Measurements from ENCODE around the gene ATP6V1E1. TPM values are rescaled to one million over a fixed set of nuclear protein-coding genes. Genes with fewer than 3 reads are reported as not detected.
A peak's percentile ranks its signal among the peaks of the same experiment; 100 is the strongest.

ATP6V1E1 gene
- total RNA-seq, 2 donors from 2014 or later, result 129 to 144 TPM

- H3K4me3 ChIP-seq (ENCODE audit: low read length), result no peak overlapping the region
- no peak overlapping the region for H3K9ac ChIP-seq (ENCODE audit: extremely low read depth, low read length, poor library complexity, severe bottlenecking)
- H3K4me1 Mint-ChIP-seq, result peaks cover 6% of the 10 kb centered on the region
- DNase-seq, result no peak
- H3K36me3 ChIP-seq (ENCODE audit: control insufficient read depth, insufficient read depth, low read length), result peaks cover 53% of the 10 kb centered on the region
- H3K4me1 ChIP-seq (ENCODE audit: control insufficient read depth, insufficient read depth, low read length), result no peaks in the 10 kb centered on the region
- no peaks in the 10 kb centered on the region for H3K27me3 Mint-ChIP-seq (ENCODE audit: insufficient read depth)
- H3K27ac ChIP-seq (ENCODE audit: low read depth, low read length), result no peak overlapping the region
- H3K27ac Mint-ChIP-seq, result peak overlapping the region; percentile 14
- H3K9me3 ChIP-seq (ENCODE audit: control insufficient read depth, low read length), result no peaks in the 10 kb centered on the region
- no peaks in the 10 kb centered on the region for H3K27me3 ChIP-seq (ENCODE audit: control insufficient read depth, insufficient read depth, low read length, poor library complexity, severe bottlenecking)
- WGBS, 2 experiments (ENCODE audit: insufficient coverage in 1 of 2, insufficient read length in 1 of 2), result 94 to 96% methylated on average over 8 to 10 of the region's 10 CpGs
- no peaks in the 10 kb centered on the region for H3K9me3 Mint-ChIP-seq
- no peak for TF ChIP-seq CTCF (conservative IDR thresholded peaks at IDR 0.05)
- H3K36me3 Mint-ChIP-seq (ENCODE audit: low read depth), result peaks cover 60% of the 10 kb centered on the region
- no peak overlapping the region for H3K4me3 Mint-ChIP-seq
Observed at GRCh38 chr22:17589810-17590375, 38.7 kb downstream of the ATP6V1E1 start.

GRCh38 chr22:17588606-17589005 is 39.9 kb downstream of the ATP6V1E1 start:
- no peak overlapping the region for H3K4me3 Mint-ChIP-seq

GRCh38 chr22:17587629-17588028 is 40.9 kb downstream of the ATP6V1E1 start:
- Histone ChIP-seq H3K9me3 (ENCODE audit: control insufficient read depth, low read length) (no peaks in the 10 kb centered on the region), H3K27me3 (ENCODE audit: control insufficient read depth, insufficient read depth, low read length, poor library complexity, severe bottlenecking) (no peaks in the 10 kb centered on the region), H3K27ac (ENCODE audit: low read depth, low read length) (no peak overlapping the region), H3K9ac (ENCODE audit: extremely low read depth, low read length, poor library complexity, severe bottlenecking) (no peak overlapping the region), H3K4me1 (ENCODE audit: control insufficient read depth, insufficient read depth, low read length) (no peaks in the 10 kb centered on the region), H3K4me3 (ENCODE audit: low read length) (no peak overlapping the region), H3K36me3 (ENCODE audit: control insufficient read depth, insufficient read depth, low read length) (peaks cover 32% of the 10 kb centered on the region)
- H3K4me3 Mint-ChIP-seq, result no peak overlapping the region
- no peaks in the 10 kb centered on the region for H3K27me3 Mint-ChIP-seq (ENCODE audit: insufficient read depth)
- H3K4me1 Mint-ChIP-seq, result peaks cover 6% of the 10 kb centered on the region
- no peak for DNase-seq
- no peaks in the 10 kb centered on the region for H3K9me3 Mint-ChIP-seq
- TF ChIP-seq CTCF (conservative IDR thresholded peaks at IDR 0.05), result no peak
- peaks cover 55% of the 10 kb centered on the region for H3K36me3 Mint-ChIP-seq (ENCODE audit: low read depth)
- no peak overlapping the region for H3K27ac Mint-ChIP-seq
- 90 to 92% methylated on average over 11 to 14 of the region's 14 CpGs for whole genome bisulfite sequencing, 2 experiments (ENCODE audit: insufficient coverage in 1 of 2, insufficient read length in 1 of 2)

More at GRCh38 chr22:17588606-17589005, 39.9 kb downstream of the ATP6V1E1 start:
- 95 to 97% methylated on average over 4 to 11 of the region's 11 CpGs for WGBS, 2 experiments (ENCODE audit: insufficient coverage in 1 of 2, insufficient read length in 1 of 2)
- peaks cover 40% of the 10 kb centered on the region for H3K36me3 ChIP-seq (ENCODE audit: control insufficient read depth, insufficient read depth, low read length)
- Mint-ChIP-seq H3K27ac (no peak overlapping the region), H3K4me1 (peaks cover 6% of the 10 kb centered on the region), H3K36me3 (ENCODE audit: low read depth) (peaks cover 58% of the 10 kb centered on the region), H3K27me3 (ENCODE audit: insufficient read depth) (no peaks in the 10 kb centered on the region), H3K9me3 (no peaks in the 10 kb centered on the region)
- H3K27ac ChIP-seq (ENCODE audit: low read depth, low read length), result no peak overlapping the region
- H3K9me3 ChIP-seq (ENCODE audit: control insufficient read depth, low read length), result no peaks in the 10 kb centered on the region
- DNase-seq, result no peak
- H3K27me3 ChIP-seq (ENCODE audit: control insufficient read depth, insufficient read depth, low read length, poor library complexity, severe bottlenecking), result no peaks in the 10 kb centered on the region
- H3K4me1 ChIP-seq (ENCODE audit: control insufficient read depth, insufficient read depth, low read length), result no peaks in the 10 kb centered on the region
- no peak overlapping the region for H3K9ac ChIP-seq (ENCODE audit: extremely low read depth, low read length, poor library complexity, severe bottlenecking)
- TF ChIP-seq CTCF (conservative IDR thresholded peaks at IDR 0.05), result no peak
- no peak overlapping the region for H3K4me3 ChIP-seq (ENCODE audit: low read length)

All from endodermal cell (in vitro differentiated cells).